AG04449 (cell line): ENCODE measurements around the gene SKAP1.

Source experiments
- CTCF ChIA-PET: fragments of 350-600 bp; formaldehyde crosslinking; extraction: SDS; loops from one replicate; lab custom pipeline; 2021; ENCODE audit warnings: antibody characterized with exemption; lab: Yijun Ruan, JAX
- POLR2A ChIA-PET: fragments of 400-600, 350-600 bp; formaldehyde crosslinking; extraction: SDS; loops from one replicate; lab custom pipeline; 2020; ENCODE audit warnings: antibody characterized with exemption, inconsistent platforms; lab: Yijun Ruan, JAX
- DNase-seq: peaks from one replicate; pipeline ENCODE4 v3.0.0-alpha.2; 2010; ENCODE audit warnings: low read depth, low spot score
- H3K4me3 ChIP-seq: 2 replicates; pipeline ENCODE4 v1.5.1; 2011; ENCODE audit warnings: low read depth, mild to moderate bottlenecking, control low read depth, low read length
- CTCF ChIP-seq: IDR thresholded peaks from one replicate; pipeline ENCODE4 v1.5.1; 2011; ENCODE audit warnings: mild to moderate bottlenecking, moderate library complexity, low read length, control low read depth, inconsistent platforms; ENCODE audit not compliant: insufficient read depth; ENCODE audit errors: missing control alignments

Gene SKAP1

GRCh38 chr17:48322060-48322459, 108.0 kb downstream of the SKAP1 start:
- H3K4me3 ChIP-seq: no peak overlapping the region
- POLR2A ChIA-PET: no interaction called here
- CTCF ChIA-PET: interaction anchor here (0.9 to 4.4 kb wide), 9 partner anchors 11 to 469 kb away, joined by 3 to 27 read pairs (median 5); partner anchors contain the start of genes HOXB3 and HOXB5
- DNase-seq: no peak
- no peak for TF ChIP-seq CTCF

- DNase-seq: no peak
- H3K4me3 ChIP-seq: no peak overlapping the region
- CTCF ChIA-PET: interaction anchor here (1.4 to 3.2 kb wide), 3 partner anchors 10 to 300 kb away, joined by 4 to 21 read pairs (median 8); no protein-coding TSS in a partner anchor
- POLR2A ChIA-PET: no interaction called here
- no peak for TF ChIP-seq CTCF
Observed at GRCh38 chr17:48317732-48318131, 112.3 kb downstream of the SKAP1 start.

GRCh38 chr17:48314716-48315115, 115.3 kb downstream of the SKAP1 start:
- ChIA-PET CTCF (no interaction called here), POLR2A (no interaction called here)
- TF ChIP-seq CTCF: no peak
- no peak for DNase-seq
- no peak overlapping the region for H3K4me3 ChIP-seq

- POLR2A ChIA-PET: no interaction called here
- no peak for DNase-seq
- no peak overlapping the region for H3K4me3 ChIP-seq
- no peak for TF ChIP-seq CTCF
- CTCF ChIA-PET: interaction anchor here (0.7 to 2.2 kb wide), 2 partner anchors 11 to 38 kb away, joined by 4 to 5 read pairs; no protein-coding TSS in a partner anchor
Observed at GRCh38 chr17:48313096-48313755, 116.8 kb downstream of the SKAP1 start.

- ChIA-PET CTCF (interaction anchor here (1.3 kb wide), 1 partner anchor 13 kb away, joined by 3 read pairs; no protein-coding TSS in a partner anchor), POLR2A (no interaction called here)
- no peak for TF ChIP-seq CTCF
- DNase-seq: no peak
- H3K4me3 ChIP-seq: no peak overlapping the region
Observed at GRCh38 chr17:48311324-48311723, 118.7 kb downstream of the SKAP1 start.

- H3K4me3 ChIP-seq: no peak overlapping the region
- no peak for TF ChIP-seq CTCF
- no peak for DNase-seq
- CTCF ChIA-PET: interaction anchor here (4.5 kb wide), 1 partner anchor 308 kb away, joined by 119 read pairs; the partner anchor contains the start of gene HOXB8
- POLR2A ChIA-PET: no interaction called here
Observed at GRCh38 chr17:48310748-48311213, 119.2 kb downstream of the SKAP1 start.
